HG02870 (cell line): ENCODE data around the gene RAB3A.
"Not testable (repeated sequence)": the region's sequence is repeated elsewhere in the genome, so short reads cannot be mapped to it uniquely, and the experiment has no call there.

Experiments used
- ATAC-seq: cut with Tn5 transposase; IDR thresholded peaks from one replicate; pipeline ENCODE4 v1.9.1; 2021; ENCODE audit warnings: mild to moderate bottlenecking, moderate library complexity; ENCODE audit not compliant: unreplicated experiment

RAB3A gene

GRCh38 chr19:18171605-18172327 is 32.1 kb downstream of the RAB3A start:
- no peak for ATAC-seq

- ATAC-seq = no peak
These were observed 33.1 kb downstream of the RAB3A start for GRCh38 chr19:18170714-18171255.

GRCh38 chr19:18168673-18169381 is 35.0 kb downstream of the RAB3A start:
- no peak for ATAC-seq

GRCh38 chr19:18167975-18168645 is 35.7 kb downstream of the RAB3A start:
- no peak for ATAC-seq

GRCh38 chr19:18167011-18167410 is 36.8 kb downstream of the RAB3A start:
- ATAC-seq = no peak

GRCh38 chr19:18165794-18166544 is 37.9 kb downstream of the RAB3A start:
- ATAC-seq = no peak

- no peak for ATAC-seq
These were observed 39.8 kb downstream of the RAB3A start for GRCh38 chr19:18164072-18164471.

- no peak for ATAC-seq
These were observed 42.2 kb downstream of the RAB3A start for GRCh38 chr19:18161636-18162002.

- no peak for ATAC-seq
These were observed 42.7 kb downstream of the RAB3A start for GRCh38 chr19:18160971-18161635.

GRCh38 chr19:18160493-18160970 is 43.3 kb downstream of the RAB3A start:
- ATAC-seq = no peak

GRCh38 chr19:18159810-18160209 is 44.0 kb downstream of the RAB3A start:
- no peak for ATAC-seq

GRCh38 chr19:18159059-18159616 is 44.7 kb downstream of the RAB3A start:
- ATAC-seq = not testable (repeated sequence)

- no peak for ATAC-seq
These were observed 45.4 kb downstream of the RAB3A start for GRCh38 chr19:18158467-18158866.

GRCh38 chr19:18157465-18158063 is 46.3 kb downstream of the RAB3A start:
- ATAC-seq = no peak

- ATAC-seq = no peak
These were observed 46.9 kb downstream of the RAB3A start for GRCh38 chr19:18156841-18157464.

- no peak for ATAC-seq
These were observed 47.6 kb downstream of the RAB3A start for GRCh38 chr19:18156268-18156667.

- ATAC-seq = no peak
These were observed 48.5 kb downstream of the RAB3A start for GRCh38 chr19:18155095-18156087.
